Caco-2 (cell line): ENCODE results near the gene LEPROT. TPM values are rescaled to one million over a fixed set of nuclear protein-coding genes. Genes with fewer than 3 reads are reported as not detected.

Experiments used
- BruUV-seq: library from RNA; stranded (reverse); fragments of 400-500 nt; replicated peaks from 2 replicates; lab custom pipeline; 2021; lab: Mats Ljungman, UMichigan
- CTCF ChIA-PET: fragments of 300-600 bp; sonication (Branson Sonifier 250); formaldehyde crosslinking; loops from one replicate; lab custom pipeline; 2022; ENCODE audit warnings: antibody characterized with exemption; lab: Charles Lee
- POLR2A ChIA-PET: fragments of 300-600 bp; sonication (Branson Sonifier 250); formaldehyde crosslinking; loops from one replicate; lab custom pipeline; 2022; ENCODE audit warnings: antibody characterized with exemption; lab: Charles Lee
- DNase-seq, 2 experiments: peaks; one replicate each; pipeline versions ENCODE4 v3.0.0 to v3.0.0-alpha.2; 2020 to 2022
- H3K27me3 ChIP-seq: replicated peaks from 2 replicates; pipeline ENCODE4 v1.6.0; 2011; ENCODE audit warnings: low read length; ENCODE audit not compliant: control insufficient read depth, insufficient read depth
- H3K36me3 ChIP-seq: 2 replicates; pipeline ENCODE4 v1.5.1; 2011; ENCODE audit warnings: low read length; ENCODE audit not compliant: control insufficient read depth, insufficient read depth
- H3K4me1 ChIP-seq: fragments of 250-450 bp; sonication (Bioruptor Pico); 2 replicates; pipeline ENCODE4 v1.5.1; 2020; ENCODE audit warnings: mild to moderate bottlenecking
- H3K4me3 ChIP-seq: 2 replicates; pipeline ENCODE4 v1.5.1; 2011; ENCODE audit warnings: low read depth, mild to moderate bottlenecking, control low read depth, low read length
- H3K9me3 ChIP-seq: fragments of 250-450 bp; sonication (Bioruptor Pico); 2 replicates; pipeline ENCODE4 v1.5.1; 2020; ENCODE audit warnings: mild to moderate bottlenecking, moderate library complexity
- H3K27ac Mint-ChIP-seq: one replicate; pipeline ENCODE4 v1.8.0; 2022; ENCODE audit warnings: mixed read lengths; ENCODE audit not compliant: unreplicated experiment
- H3K27me3 Mint-ChIP-seq: one replicate; pipeline ENCODE4 v1.8.0; 2022; ENCODE audit warnings: mixed read lengths; ENCODE audit not compliant: insufficient read depth, unreplicated experiment
- H3K36me3 Mint-ChIP-seq: one replicate; pipeline ENCODE4 v1.8.0; 2022; ENCODE audit warnings: mild to moderate bottlenecking, mixed read lengths; ENCODE audit not compliant: insufficient read depth, unreplicated experiment
- H3K4me1 Mint-ChIP-seq: one replicate; pipeline ENCODE4 v1.8.0; 2022; ENCODE audit warnings: low read depth, mixed read lengths; ENCODE audit not compliant: unreplicated experiment
- H3K4me3 Mint-ChIP-seq: one replicate; pipeline ENCODE4 v1.8.0; 2022; ENCODE audit warnings: mild to moderate bottlenecking, moderate library complexity, mixed read lengths; ENCODE audit not compliant: unreplicated experiment
- H3K9me3 Mint-ChIP-seq: one replicate; pipeline ENCODE4 v1.8.0; 2022; ENCODE audit warnings: mixed read lengths; ENCODE audit not compliant: unreplicated experiment
- CTCF ChIP-seq, 2 experiments: fragments of 200-600 bp in 1 of 2; IDR thresholded peaks; 1 replicate in 1 of 2; 2 replicates in 1 of 2; pipeline versions ENCODE4 v1.5.1 to v1.8.0; 2011 to 2022; ENCODE audit warnings: antibody characterized with exemption in 1 of 2, control low read depth in 1 of 2, inconsistent platforms in 1 of 2, low read depth in 1 of 2, low read length in 1 of 2, mild to moderate bottlenecking in 1 of 2, moderate library complexity in 1 of 2; ENCODE audit not compliant: insufficient read depth in 1 of 2, severe bottlenecking in 1 of 2, unreplicated experiment in 1 of 2
- intact Hi-C: fragments of 100-400 bp; cut with micrococcal nuclease; formaldehyde crosslinking; loops from one replicate; pipeline ENCODE4 v1.10.0; 2022; ENCODE audit not compliant: unreplicated experiment
- total RNA-seq: library from RNA; stranded (reverse); gene quantifications from 2 replicates; pipeline ENCODE4 v1.2.3, GENCODE V29; 2022

Gene LEPROT
- total RNA-seq, 1 experiment from 2014 or later: 37.6 TPM

- intact Hi-C loops: no loop called here
- ChIA-PET POLR2A (no interaction called here), CTCF (no interaction called here)
- no peak for TF ChIP-seq CTCF (IDR thresholded peaks at IDR 0.05; ENCODE audit: insufficient read depth in 1 of 2, low read depth in 1 of 2, low read length in 1 of 2, severe bottlenecking in 1 of 2, unreplicated experiment in 1 of 2)
- no peaks in the 10 kb centered on the region for H3K36me3 ChIP-seq
- Mint-ChIP-seq H3K9me3 (no peaks in the 10 kb centered on the region), H3K36me3 (peaks cover 5% of the 10 kb centered on the region), H3K4me3 (no peak overlapping the region), H3K27ac (no peak overlapping the region), H3K4me1 (no peaks in the 10 kb centered on the region), H3K27me3 (no peaks in the 10 kb centered on the region)
- BruUV-seq: no TSS peak
- H3K27me3 ChIP-seq: no peaks in the 10 kb centered on the region
- no peaks in the 10 kb centered on the region for H3K9me3 ChIP-seq
- H3K4me3 ChIP-seq: no peak overlapping the region
- H3K4me1 ChIP-seq: no peaks in the 10 kb centered on the region
- no peak for DNase-seq
Observed at GRCh38 chr1:65386439-65386838, 34.0 kb upstream of the LEPROT start.

GRCh38 chr1:65387821-65388220, 32.6 kb upstream of the LEPROT start:
- no TSS peak for BruUV-seq
- ChIA-PET CTCF (no interaction called here), POLR2A (no interaction called here)
- intact Hi-C loops: no loop called here
- Histone ChIP-seq H3K4me3 (no peak overlapping the region), H3K36me3 (no peaks in the 10 kb centered on the region), H3K9me3 (no peaks in the 10 kb centered on the region), H3K27me3 (no peaks in the 10 kb centered on the region), H3K4me1 (no peaks in the 10 kb centered on the region)
- Mint-ChIP-seq H3K4me1 (no peaks in the 10 kb centered on the region), H3K27ac (no peak overlapping the region), H3K9me3 (no peaks in the 10 kb centered on the region), H3K4me3 (no peak overlapping the region), H3K36me3 (peaks cover 5% of the 10 kb centered on the region), H3K27me3 (no peaks in the 10 kb centered on the region)
- no peak for DNase-seq
- TF ChIP-seq CTCF (IDR thresholded peaks at IDR 0.05; ENCODE audit: insufficient read depth in 1 of 2, low read depth in 1 of 2, low read length in 1 of 2, severe bottlenecking in 1 of 2, unreplicated experiment in 1 of 2): no peak

GRCh38 chr1:65388908-65389695, 31.4 kb upstream of the LEPROT start:
- no peak overlapping the region for H3K4me3 Mint-ChIP-seq
- POLR2A ChIA-PET: no interaction called here
- H3K27ac Mint-ChIP-seq: no peak overlapping the region

More at GRCh38 chr1:65388908-65389695, 31.4 kb upstream of the LEPROT start:
- Mint-ChIP-seq H3K27me3 (no peaks in the 10 kb centered on the region), H3K9me3 (no peaks in the 10 kb centered on the region), H3K4me1 (no peaks in the 10 kb centered on the region), H3K36me3 (peaks cover 5% of the 10 kb centered on the region)
- DNase-seq: no peak
- H3K4me1 ChIP-seq: no peaks in the 10 kb centered on the region
- H3K36me3 ChIP-seq: no peaks in the 10 kb centered on the region
- no peaks in the 10 kb centered on the region for H3K9me3 ChIP-seq
- CTCF ChIA-PET: no interaction called here
- no peak overlapping the region for H3K4me3 ChIP-seq
- BruUV-seq: no TSS peak
- no peak for TF ChIP-seq CTCF (IDR thresholded peaks at IDR 0.05; ENCODE audit: insufficient read depth in 1 of 2, low read depth in 1 of 2, low read length in 1 of 2, severe bottlenecking in 1 of 2, unreplicated experiment in 1 of 2)
- intact Hi-C loops: no loop called here
- no peaks in the 10 kb centered on the region for H3K27me3 ChIP-seq
